DMS 273 (cell line): ENCODE results near the gene DNAJC8.

Experiments
- DNase-seq: peaks from one replicate; lab custom pipeline; 2025; ENCODE audit not compliant: unreplicated experiment; lab: John Stamatoyannopoulos, UW

Gene DNAJC8

GRCh38 chr1:28208818-28209441, 23.9 kb downstream of the DNAJC8 start:
- DNase-seq: peak; percentile 74

GRCh38 chr1:28205243-28205642, 27.6 kb downstream of the DNAJC8 start:
- no peak for DNase-seq

GRCh38 chr1:28200234-28200873, 32.5 kb downstream of the DNAJC8 start:
- no peak for DNase-seq

GRCh38 chr1:28199328-28200233, 33.2 kb downstream of the DNAJC8 start:
- DNase-seq: no peak

- no peak for DNase-seq
These were observed 35.0 kb downstream of the DNAJC8 start for GRCh38 chr1:28197682-28198415.

GRCh38 chr1:28196330-28196729, 36.5 kb downstream of the DNAJC8 start:
- no peak for DNase-seq

- DNase-seq: no peak
These were observed 37.0 kb downstream of the DNAJC8 start for GRCh38 chr1:28195780-28196179.

GRCh38 chr1:28194326-28195035, 38.3 kb downstream of the DNAJC8 start:
- no peak for DNase-seq

GRCh38 chr1:28193701-28194161, 39.1 kb downstream of the DNAJC8 start:
- no peak for DNase-seq

GRCh38 chr1:28190996-28191645, 41.7 kb downstream of the DNAJC8 start:
- no peak for DNase-seq

GRCh38 chr1:28190337-28190979, 42.4 kb downstream of the DNAJC8 start:
- no peak for DNase-seq

- DNase-seq: no peak
These were observed 47.8 kb downstream of the DNAJC8 start for GRCh38 chr1:28185071-28185470.

- no peak for DNase-seq
These were observed 52.2 kb downstream of the DNAJC8 start for GRCh38 chr1:28180306-28181305.

- no peak for DNase-seq
These were observed 53.9 kb downstream of the DNAJC8 start for GRCh38 chr1:28178690-28179485.

GRCh38 chr1:28176492-28177470, 56.0 kb downstream of the DNAJC8 start, which contains the start of gene PTAFR:
Gene PTAFR (minus strand): TSS chr1:28176690. CDS start chr1:28151021, 25,669 bp downstream.
- no peak for DNase-seq

GRCh38 chr1:28175955-28176485, 56.8 kb downstream of the DNAJC8 start:
- no peak for DNase-seq
